Upper lobe of left lung (tissue), 4 donors: ENCODE data around the gene DFFA.

Experiments used
- CTCF ChIP-seq, 6 experiments: fragments of 450-650 bp in 4 of 6; fragments of 200-600 bp in 2 of 6; sonication (generic) in 2 of 6; IDR thresholded peaks; one replicate each; pipeline ENCODE4 v1.5.1; 2016 to 2019; ENCODE audit warnings: antibody characterized with exemption in 6 of 6
- EP300 ChIP-seq, 4 donors: sonication (generic); formaldehyde crosslinking; IDR thresholded peaks; one replicate each; pipeline ENCODE4 v1.5.1; 2017; ENCODE audit warnings: antibody characterized with exemption in 4 of 4, control low read depth in 2 of 4
- POLR2AphosphoS5 ChIP-seq, 2 donors: sonication (generic); formaldehyde crosslinking; IDR thresholded peaks; one replicate each; pipeline ENCODE4 v1.5.1; 2017; ENCODE audit warnings: antibody characterized with exemption in 2 of 2

DNA sequence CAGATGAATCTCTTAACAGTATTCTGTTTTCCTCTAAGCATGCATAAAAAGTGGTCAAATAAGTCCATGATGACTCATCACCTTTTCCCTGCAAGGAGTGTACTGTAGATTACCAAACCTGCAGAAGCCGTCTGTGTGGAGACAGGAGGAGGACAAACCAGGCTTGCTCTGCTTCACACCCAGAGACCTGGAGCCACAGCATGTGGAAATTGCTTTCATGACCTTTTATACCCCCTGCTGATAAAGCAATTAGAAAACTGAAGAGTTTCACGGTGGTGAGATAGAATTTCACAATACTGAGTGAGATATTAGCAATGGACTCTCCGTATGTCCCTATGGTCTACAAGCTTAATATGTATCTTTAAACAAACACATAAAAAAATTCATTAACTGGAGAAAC lies 13.1 kb downstream of the DFFA start:
- no peak for TF ChIP-seq CTCF (IDR thresholded peaks at IDR 0.05)
- TF ChIP-seq EP300 (IDR thresholded peaks at IDR 0.05), result no peak
- TF ChIP-seq POLR2AphosphoS5 (IDR thresholded peaks at IDR 0.05), result no peak
